ENCODE measurements around the gene ANLN. TPM values are rescaled to one million over a fixed set of nuclear protein-coding genes. Genes with fewer than 3 reads are reported as not detected.
A peak's percentile ranks its signal among the peaks of the same experiment; 100 is the strongest.

Gene ANLN
- total RNA-seq, 1 donor from 2014 or later = 18.9 TPM

DNA sequence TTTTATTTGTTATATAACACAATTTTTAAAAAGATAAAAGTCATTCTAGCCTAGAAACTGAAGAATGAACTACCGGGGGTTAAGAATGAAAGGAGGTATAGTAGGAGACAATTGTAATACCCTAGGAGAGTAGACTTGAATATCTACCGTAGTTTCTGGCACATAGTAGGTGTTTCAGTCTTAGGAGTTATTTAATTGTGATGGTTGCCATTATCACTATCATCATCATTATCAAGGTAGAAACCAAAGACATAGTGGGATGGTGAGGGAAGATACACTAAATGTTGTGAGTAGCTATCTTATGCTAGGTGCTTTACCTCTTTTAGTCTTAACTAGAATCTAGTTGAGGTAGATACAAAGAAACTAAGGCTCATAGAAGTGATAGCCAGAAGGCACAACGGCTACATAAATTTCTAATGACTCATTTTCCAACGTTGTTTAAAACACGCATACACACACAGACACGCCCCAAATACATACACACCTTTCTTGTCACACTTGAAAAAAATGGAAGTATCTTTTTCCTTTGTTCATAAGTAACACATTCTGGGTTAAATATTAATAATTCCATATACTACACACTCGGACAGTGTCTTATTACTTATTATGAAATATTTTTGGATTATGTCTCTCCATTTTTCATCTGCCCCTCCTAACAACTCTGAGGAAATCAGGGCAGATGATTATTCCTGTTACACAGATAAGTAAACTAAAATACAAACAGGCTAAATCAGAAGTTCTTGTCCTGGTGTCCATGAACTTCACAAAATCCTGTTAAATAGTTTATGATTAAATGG, 2.0 kb upstream of the ANLN start:
- TF ChIP-seq POLR2AphosphoS5 (IDR thresholded peaks at IDR 0.05; ENCODE audit: insufficient read depth in 1 of 2, low read depth in 1 of 2) (peak in 1 of 2 donors; percentile 19), POLR2A (IDR thresholded peaks at IDR 0.05) (no peak), CTCF (IDR thresholded peaks at IDR 0.05) (no peak)
- intact Hi-C loops (cut with DNase I) = no loop called here

DNA sequence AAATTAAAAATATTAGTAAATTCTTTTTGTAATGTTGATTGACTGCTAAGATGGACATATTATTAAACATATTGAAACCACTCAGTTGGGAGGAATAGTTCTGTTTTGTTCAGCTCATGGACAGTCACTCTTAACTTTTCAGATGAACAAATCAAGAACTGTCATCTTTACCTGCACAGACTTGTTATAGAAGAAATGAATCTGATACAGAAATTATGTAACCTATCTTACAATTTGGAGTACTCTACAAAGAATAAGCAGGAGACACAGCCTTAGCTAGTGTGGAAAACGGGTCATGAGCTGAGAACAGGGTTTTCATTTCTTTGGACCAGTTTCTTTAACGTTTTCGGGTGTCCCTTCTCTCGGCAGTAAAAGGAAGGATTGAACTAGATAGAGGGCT, 1.2 kb upstream of the ANLN start:
- intact Hi-C loops (cut with DNase I) = no loop called here
- TF ChIP-seq POLR2AphosphoS5 (IDR thresholded peaks at IDR 0.05; ENCODE audit: insufficient read depth in 1 of 2, low read depth in 1 of 2) = no peak
- no peak for TF ChIP-seq CTCF (IDR thresholded peaks at IDR 0.05)
- no peak for TF ChIP-seq POLR2A (IDR thresholded peaks at IDR 0.05)
- Histone ChIP-seq H3K36me3 (no peaks in the 10 kb centered on the region), H3K4me1 (peaks cover 29% of the 10 kb centered on the region), H3K9me3 (no peaks in the 10 kb centered on the region), H3K4me3 (no peak overlapping the region), H3K27ac (peak overlapping the region; percentile 70), H3K27me3 (no peaks in the 10 kb centered on the region)
- no peak for DNase-seq (ENCODE audit: extremely low spot score in 2 of 2)

More for the DNA sequence above, 2.0 kb upstream of the ANLN start:
- Histone ChIP-seq H3K36me3 (no peaks in the 10 kb centered on the region), H3K27me3 (no peaks in the 10 kb centered on the region), H3K9me3 (no peaks in the 10 kb centered on the region), H3K27ac (no peak overlapping the region), H3K4me1 (peaks cover 29% of the 10 kb centered on the region), H3K4me3 (no peak overlapping the region)
- DNase-seq (ENCODE audit: extremely low spot score in 2 of 2) = no peak

DNA sequence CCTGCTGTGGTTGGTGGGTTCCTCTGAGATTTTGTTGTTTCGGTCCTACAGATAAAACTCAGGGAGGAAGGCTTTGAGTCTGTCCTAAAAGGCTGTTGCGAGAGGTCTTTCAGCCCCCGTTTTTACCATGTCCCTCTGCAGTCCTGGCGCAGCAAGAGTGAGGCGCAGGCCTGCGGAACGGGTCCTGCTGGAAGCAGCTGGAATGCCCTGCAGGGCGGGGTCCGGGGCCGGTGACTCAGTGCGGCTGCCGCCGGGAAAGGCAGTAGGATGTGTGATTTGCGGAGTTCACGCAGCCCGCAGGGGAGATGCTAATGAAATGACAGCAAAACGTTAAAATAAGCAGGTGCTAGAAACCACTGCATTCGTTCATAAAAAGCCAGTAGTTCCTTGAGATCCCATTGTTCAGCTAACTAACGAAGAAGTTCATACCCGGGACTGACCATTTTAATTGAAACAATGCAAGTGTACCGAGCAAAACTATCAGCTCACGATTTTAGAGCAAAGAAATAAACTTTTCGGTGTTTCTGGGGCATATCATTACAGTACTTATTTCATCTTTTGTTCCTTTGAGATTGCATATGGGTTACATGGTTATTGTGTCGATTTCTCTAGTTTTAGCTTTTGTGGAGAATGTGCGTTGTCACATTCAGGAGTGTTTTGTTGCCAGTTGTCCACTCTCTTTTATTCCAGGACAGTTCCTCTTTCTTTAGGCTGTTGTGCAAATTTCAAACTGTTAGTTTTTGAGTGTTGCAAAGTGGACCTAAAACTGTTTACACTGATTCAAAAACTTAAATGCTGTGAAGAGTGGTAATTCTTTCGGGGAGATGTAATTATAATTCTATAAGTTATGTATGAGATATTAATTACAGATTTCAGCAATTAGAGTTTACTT, 783 bp downstream of the ANLN start:
- no peak for DNase-seq (ENCODE audit: extremely low spot score in 2 of 2)
- Histone ChIP-seq H3K27ac (peak overlapping the region; percentile 70), H3K27me3 (no peaks in the 10 kb centered on the region), H3K4me3 (peak overlapping the region; percentile 58 to 70), H3K4me1 (peaks cover 29% of the 10 kb centered on the region), H3K36me3 (no peaks in the 10 kb centered on the region), H3K9me3 (no peaks in the 10 kb centered on the region)
- intact Hi-C loops (cut with DNase I) = no loop called here
- TF ChIP-seq CTCF (IDR thresholded peaks at IDR 0.05) (no peak), POLR2AphosphoS5 (IDR thresholded peaks at IDR 0.05; ENCODE audit: insufficient read depth in 1 of 2, low read depth in 1 of 2) (peak in 1 of 2 donors; percentile 35), POLR2A (IDR thresholded peaks at IDR 0.05) (no peak)

- Histone ChIP-seq H3K4me1 (peaks cover 29% of the 10 kb centered on the region), H3K27ac (no peak overlapping the region), H3K4me3 (no peak overlapping the region)
These were observed 2.0 kb downstream of the ANLN start for GRCh38 chr7:36391436-36392198.

More at GRCh38 chr7:36391436-36392198, 2.0 kb downstream of the ANLN start:
- Histone ChIP-seq H3K36me3 (no peaks in the 10 kb centered on the region), H3K27me3 (no peaks in the 10 kb centered on the region), H3K9me3 (no peaks in the 10 kb centered on the region)
- no peak for DNase-seq (ENCODE audit: extremely low spot score in 2 of 2)
- intact Hi-C loops (cut with DNase I) = no loop called here
- no peak for TF ChIP-seq CTCF (IDR thresholded peaks at IDR 0.05)
- TF ChIP-seq POLR2AphosphoS5 (IDR thresholded peaks at IDR 0.05; ENCODE audit: insufficient read depth in 1 of 2, low read depth in 1 of 2) = no peak
- TF ChIP-seq POLR2A (IDR thresholded peaks at IDR 0.05) = no peak
